Measurements from ENCODE around the gene DBP. TPM values are rescaled to one million over a fixed set of nuclear protein-coding genes. Genes with fewer than 3 reads are reported as not detected.
"Not testable (repeated sequence)": the region's sequence is repeated elsewhere in the genome, so short reads cannot be mapped to it uniquely, and the experiment has no call there.

The DBP gene
- total RNA-seq (2021): 14.2 and 22.1 TPM in 2 replicates
- Bru-seq, nascent RNA: percentile 47 among the genes with signal in this experiment
- BruChase-seq, experiment 1, labeled RNA remaining after a 2-hour chase: percentile 44 among the genes with signal in this experiment
- BruChase-seq, experiment 2, labeled RNA remaining after a 6-hour chase: percentile 50 among the genes with signal in this experiment
- long read RNA-seq, transcript DBP-202 (3 exons, 712 nt): minor isoform, 5 of 29 reads
- long read RNA-seq, transcript DBP-201 (4 exons, 2,229 nt): major isoform, 20 of 29 reads
- long read RNA-seq, partial matches to known transcripts: 2 of 29 reads
- long read RNA-seq, other reads (novel, unspliced or antisense): 0 of 29 reads

DNA sequence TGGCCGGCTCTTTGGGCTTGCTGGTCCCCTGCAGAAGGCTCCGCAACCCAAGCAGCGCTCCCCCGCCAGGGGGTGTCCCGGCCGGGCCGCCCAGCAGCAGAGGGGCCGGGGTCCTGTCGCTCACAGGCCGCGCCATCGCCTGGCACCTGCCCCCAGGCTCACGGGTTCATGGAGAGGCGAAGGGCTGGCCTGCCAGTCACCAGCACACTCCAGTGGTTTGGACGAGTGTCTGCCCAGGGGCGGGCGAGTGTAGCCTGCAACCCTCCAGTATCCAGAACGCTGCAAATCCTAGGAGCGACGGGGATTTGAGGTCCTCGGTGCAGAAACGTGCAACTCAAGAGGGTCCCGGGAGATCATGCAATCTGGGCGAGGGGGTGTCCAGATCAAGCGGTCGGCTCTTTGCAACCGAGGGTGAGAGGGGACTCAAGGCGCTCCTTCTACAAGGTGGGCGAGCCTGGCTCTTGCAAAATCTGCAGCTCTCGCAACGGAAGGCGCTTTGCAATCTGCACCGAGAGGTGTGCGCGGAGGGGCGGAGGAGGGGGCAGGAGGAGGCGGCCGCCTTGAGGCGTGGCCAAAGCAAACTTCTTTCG lies at the start of gene DBP:
Gene DBP (minus strand): TSS at position 521 of the 590 bp plus-strand sequence. CDS start 385 bp downstream, at position 136.
- peaks cover 11% of the 10 kb centered on the region for H3K36me3 ChIP-seq (ENCODE audit: insufficient read depth, low read length, poor library complexity, severe bottlenecking)
- ChIA-PET CTCF (no interaction called here), POLR2A (ENCODE audit: low non-redundant PET) (interaction anchor here (0.6 to 0.7 kb wide), 2 partner anchors 131 to 859 kb away, joined by 5 read pairs; no protein-coding TSS in a partner anchor)
- H3K27me3 ChIP-seq (replicated peaks; ENCODE audit: insufficient read depth, low read depth, low read length, poor library complexity): no peaks in the 10 kb centered on the region
- peak within 1 kb of the TSS; percentile 67 for H3K4me3 ChIP-seq (ENCODE audit: low read depth, low read length, poor library complexity, severe bottlenecking)
- H3K27ac ChIP-seq (ENCODE audit: low read depth, low read length, poor library complexity, severe bottlenecking): peak within 1 kb of the TSS; percentile 94
- TF ChIP-seq EZH2 (IDR thresholded peaks at IDR 0.05; ENCODE audit: borderline replicate concordance, low read depth, low read length, poor library complexity, severe bottlenecking): no peak
- TF ChIP-seq, protein P1, sequence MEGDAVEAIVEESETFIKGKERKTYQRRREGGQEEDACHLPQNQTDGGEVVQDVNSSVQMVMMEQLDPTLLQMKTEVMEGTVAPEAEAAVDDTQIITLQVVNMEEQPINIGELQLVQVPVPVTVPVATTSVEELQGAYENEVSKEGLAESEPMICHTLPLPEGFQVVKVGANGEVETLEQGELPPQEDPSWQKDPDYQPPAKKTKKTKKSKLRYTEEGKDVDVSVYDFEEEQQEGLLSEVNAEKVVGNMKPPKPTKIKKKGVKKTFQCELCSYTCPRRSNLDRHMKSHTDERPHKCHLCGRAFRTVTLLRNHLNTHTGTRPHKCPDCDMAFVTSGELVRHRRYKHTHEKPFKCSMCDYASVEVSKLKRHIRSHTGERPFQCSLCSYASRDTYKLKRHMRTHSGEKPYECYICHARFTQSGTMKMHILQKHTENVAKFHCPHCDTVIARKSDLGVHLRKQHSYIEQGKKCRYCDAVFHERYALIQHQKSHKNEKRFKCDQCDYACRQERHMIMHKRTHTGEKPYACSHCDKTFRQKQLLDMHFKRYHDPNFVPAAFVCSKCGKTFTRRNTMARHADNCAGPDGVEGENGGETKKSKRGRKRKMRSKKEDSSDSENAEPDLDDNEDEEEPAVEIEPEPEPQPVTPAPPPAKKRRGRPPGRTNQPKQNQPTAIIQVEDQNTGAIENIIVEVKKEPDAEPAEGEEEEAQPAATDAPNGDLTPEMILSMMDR (conservative IDR thresholded peaks at IDR 0.05; ENCODE audit: low read depth, low read length): peak; percentile 22; the same call in 1 of the 2 replicates
- BruUV-seq (replicated peaks): no TSS peak
- intact Hi-C loops (cut with micrococcal nuclease; ENCODE audit: unreplicated experiment): no loop called here
- DNase-seq (ENCODE audit: low spot score): no peak
- H3K9me3 ChIP-seq (ENCODE audit: low read depth, low read length, poor library complexity, severe bottlenecking): no peaks in the 10 kb centered on the region
- H3K4me1 ChIP-seq (ENCODE audit: insufficient read depth, low read length, poor library complexity, severe bottlenecking): peaks cover 37% of the 10 kb centered on the region

DNA sequence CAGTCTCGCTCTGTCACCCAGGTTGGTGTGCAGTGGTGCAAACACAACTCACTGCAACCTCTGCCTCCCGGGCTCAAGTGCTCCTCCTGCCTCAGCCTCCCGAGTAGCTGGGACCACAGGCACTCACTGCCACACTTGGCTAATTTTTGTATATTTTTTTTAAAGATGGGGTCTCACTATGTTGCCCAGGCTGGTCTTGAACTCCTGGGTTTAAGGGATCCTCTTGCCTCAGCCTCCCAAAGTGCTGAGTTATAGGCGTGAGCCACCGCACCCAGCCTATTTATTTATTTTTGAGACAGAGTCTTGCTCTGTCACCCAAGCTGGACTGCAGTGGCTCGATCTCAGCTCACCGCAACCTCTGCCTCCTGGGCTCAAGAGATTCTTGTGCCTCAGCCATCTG lies 49.5 kb upstream of the DBP start:
- H3K9me3 ChIP-seq (ENCODE audit: low read depth, low read length, poor library complexity, severe bottlenecking); intact Hi-C loops (cut with micrococcal nuclease; ENCODE audit: unreplicated experiment); BruUV-seq (replicated peaks); H3K27ac ChIP-seq (ENCODE audit: low read depth, low read length, poor library complexity, severe bottlenecking); POLR2A ChIA-PET (ENCODE audit: low non-redundant PET); H3K36me3 ChIP-seq (ENCODE audit: insufficient read depth, low read length, poor library complexity, severe bottlenecking); H3K27me3 ChIP-seq (replicated peaks; ENCODE audit: insufficient read depth, low read depth, low read length, poor library complexity); DNase-seq (ENCODE audit: low spot score); H3K4me1 ChIP-seq (ENCODE audit: insufficient read depth, low read length, poor library complexity, severe bottlenecking); H3K4me3 ChIP-seq (ENCODE audit: low read depth, low read length, poor library complexity, severe bottlenecking); CTCF ChIA-PET: not testable (repeated sequence)

- H3K4me3 ChIP-seq (ENCODE audit: low read depth, low read length, poor library complexity, severe bottlenecking): no peak overlapping the region
- no peaks in the 10 kb centered on the region for H3K27me3 ChIP-seq (replicated peaks; ENCODE audit: insufficient read depth, low read depth, low read length, poor library complexity)
- intact Hi-C loops (cut with micrococcal nuclease; ENCODE audit: unreplicated experiment): no loop called here
- H3K36me3 ChIP-seq (ENCODE audit: insufficient read depth, low read length, poor library complexity, severe bottlenecking): no peaks in the 10 kb centered on the region
- BruUV-seq (replicated peaks): no TSS peak
- H3K4me1 ChIP-seq (ENCODE audit: insufficient read depth, low read length, poor library complexity, severe bottlenecking): no peaks in the 10 kb centered on the region
- H3K27ac ChIP-seq (ENCODE audit: low read depth, low read length, poor library complexity, severe bottlenecking): no peak overlapping the region
- ChIA-PET CTCF (no interaction called here), POLR2A (ENCODE audit: low non-redundant PET) (no interaction called here)
- TF ChIP-seq, protein P1 (conservative IDR thresholded peaks at IDR 0.05; ENCODE audit: low read depth, low read length): no peak
- no peak for TF ChIP-seq EZH2 (IDR thresholded peaks at IDR 0.05; ENCODE audit: borderline replicate concordance, low read depth, low read length, poor library complexity, severe bottlenecking)
- DNase-seq (ENCODE audit: low spot score): no peak
- H3K9me3 ChIP-seq (ENCODE audit: low read depth, low read length, poor library complexity, severe bottlenecking): no peaks in the 10 kb centered on the region
Observed at GRCh38 chr19:48686088-48686487, 48.9 kb upstream of the DBP start.

Data from A673 (cell line).